ENCODE measurements around the gene SRGAP3.

The SRGAP3 gene

GRCh38 chr3:9183811-9184460, 65.5 kb downstream of the SRGAP3 start:
- TF ChIP-seq TAF1 (IDR thresholded peaks at IDR 0.05; ENCODE audit: low read depth) (no peak), REST (IDR thresholded peaks at IDR 0.05; ENCODE audit: low read depth) (no peak), EP300 (IDR thresholded peaks at IDR 0.05; ENCODE audit: borderline replicate concordance) (no peak), USF1 (IDR thresholded peaks at IDR 0.05) (no peak), EGR1 (IDR thresholded peaks at IDR 0.05) (no peak), MAX (IDR thresholded peaks at IDR 0.05) (no peak), CEBPB (IDR thresholded peaks at IDR 0.05) (no peak), FOXM1 (IDR thresholded peaks at IDR 0.05; ENCODE audit: borderline replicate concordance, low read depth) (no peak), ZBTB7A (IDR thresholded peaks at IDR 0.05; ENCODE audit: low read depth) (no peak), NFIC (IDR thresholded peaks at IDR 0.05) (no peak), CREB1 (IDR thresholded peaks at IDR 0.05; ENCODE audit: low read depth) (no peak), TCF12 (IDR thresholded peaks at IDR 0.05; ENCODE audit: low read depth) (no peak), YY1 (IDR thresholded peaks at IDR 0.05; ENCODE audit: low read depth) (no peak), TEAD4 (IDR thresholded peaks at IDR 0.05) (no peak)

GRCh38 chr3:9183011-9183410, 66.4 kb downstream of the SRGAP3 start:
- TF ChIP-seq EGR1 (IDR thresholded peaks at IDR 0.05) (no peak), TCF12 (IDR thresholded peaks at IDR 0.05; ENCODE audit: low read depth) (no peak), NFIC (IDR thresholded peaks at IDR 0.05) (no peak), TEAD4 (IDR thresholded peaks at IDR 0.05) (no peak), FOXM1 (IDR thresholded peaks at IDR 0.05; ENCODE audit: borderline replicate concordance, low read depth) (no peak), EP300 (IDR thresholded peaks at IDR 0.05; ENCODE audit: borderline replicate concordance) (no peak), RAD21 (IDR thresholded peaks at IDR 0.05; ENCODE audit: low read depth) (no peak), REST (IDR thresholded peaks at IDR 0.05; ENCODE audit: low read depth) (no peak), CEBPB (IDR thresholded peaks at IDR 0.05) (no peak), TAF1 (IDR thresholded peaks at IDR 0.05; ENCODE audit: low read depth) (no peak), CREB1 (IDR thresholded peaks at IDR 0.05; ENCODE audit: low read depth) (no peak), MAX (IDR thresholded peaks at IDR 0.05) (no peak), YY1 (IDR thresholded peaks at IDR 0.05; ENCODE audit: low read depth) (no peak), ZBTB7A (IDR thresholded peaks at IDR 0.05; ENCODE audit: low read depth) (no peak)

GRCh38 chr3:9180764-9181117, 68.7 kb downstream of the SRGAP3 start:
- TF ChIP-seq ZBTB7A (IDR thresholded peaks at IDR 0.05; ENCODE audit: low read depth) = no peak
- no peak for TF ChIP-seq EGR1 (IDR thresholded peaks at IDR 0.05)
- no peak for TF ChIP-seq EP300 (IDR thresholded peaks at IDR 0.05; ENCODE audit: borderline replicate concordance)
- no peak for TF ChIP-seq RAD21 (IDR thresholded peaks at IDR 0.05; ENCODE audit: low read depth)
- no peak for TF ChIP-seq FOXM1 (IDR thresholded peaks at IDR 0.05; ENCODE audit: borderline replicate concordance, low read depth)
- no peak for TF ChIP-seq CREB1 (IDR thresholded peaks at IDR 0.05; ENCODE audit: low read depth)
- TF ChIP-seq REST (IDR thresholded peaks at IDR 0.05; ENCODE audit: low read depth) = no peak
- TF ChIP-seq MAX (IDR thresholded peaks at IDR 0.05) = no peak
- no peak for TF ChIP-seq CEBPB (IDR thresholded peaks at IDR 0.05)

GRCh38 chr3:9179826-9180763, 69.4 kb downstream of the SRGAP3 start:
- TF ChIP-seq NFIC (IDR thresholded peaks at IDR 0.05) = no peak
- no peak for TF ChIP-seq ZBTB7A (IDR thresholded peaks at IDR 0.05; ENCODE audit: low read depth)
- no peak for TF ChIP-seq YY1 (IDR thresholded peaks at IDR 0.05; ENCODE audit: low read depth)
- TF ChIP-seq TEAD4 (IDR thresholded peaks at IDR 0.05) = no peak
- TF ChIP-seq REST (IDR thresholded peaks at IDR 0.05; ENCODE audit: low read depth) = no peak
- TF ChIP-seq EP300 (IDR thresholded peaks at IDR 0.05; ENCODE audit: borderline replicate concordance) = no peak
- TF ChIP-seq TAF1 (IDR thresholded peaks at IDR 0.05; ENCODE audit: low read depth) = no peak
- no peak for TF ChIP-seq EGR1 (IDR thresholded peaks at IDR 0.05)
- TF ChIP-seq RAD21 (IDR thresholded peaks at IDR 0.05; ENCODE audit: low read depth) = no peak
- TF ChIP-seq USF1 (IDR thresholded peaks at IDR 0.05) = no peak
- TF ChIP-seq CEBPB (IDR thresholded peaks at IDR 0.05) = no peak
- TF ChIP-seq CREB1 (IDR thresholded peaks at IDR 0.05; ENCODE audit: low read depth) = no peak
- no peak for TF ChIP-seq TCF12 (IDR thresholded peaks at IDR 0.05; ENCODE audit: low read depth)
- no peak for TF ChIP-seq MAX (IDR thresholded peaks at IDR 0.05)
- no peak for TF ChIP-seq FOXM1 (IDR thresholded peaks at IDR 0.05; ENCODE audit: borderline replicate concordance, low read depth)
